Activated naive CD8-positive, alpha-beta T cell (primary cell): ENCODE results near the gene SUMO2.

Experiments used
- H3K27ac Mint-ChIP-seq: one replicate; pipeline ENCODE4 v1.8.0; 2021; ENCODE audit warnings: mixed read lengths
- H3K27me3 Mint-ChIP-seq: one replicate; pipeline ENCODE4 v1.8.0; 2021; ENCODE audit warnings: mixed read lengths
- H3K36me3 Mint-ChIP-seq: one replicate; pipeline ENCODE4 v1.8.0; 2021; ENCODE audit warnings: mixed read lengths
- H3K4me1 Mint-ChIP-seq: one replicate; pipeline ENCODE4 v1.8.0; 2021; ENCODE audit warnings: low read depth, mixed read lengths
- H3K4me3 Mint-ChIP-seq: one replicate; pipeline ENCODE4 v1.8.0; 2021; ENCODE audit warnings: mild to moderate bottlenecking, mixed read lengths
- H3K9me3 Mint-ChIP-seq: one replicate; pipeline ENCODE4 v1.8.0; 2021; ENCODE audit warnings: low read depth, mixed read lengths

The SUMO2 gene

GRCh38 chr17:75126954-75127353 lies 55.8 kb downstream of the SUMO2 start:
- H3K27me3 Mint-ChIP-seq: no peaks in the 10 kb centered on the region
- H3K9me3 Mint-ChIP-seq: no peaks in the 10 kb centered on the region
- H3K36me3 Mint-ChIP-seq: no peaks in the 10 kb centered on the region
- H3K4me3 Mint-ChIP-seq: no peak overlapping the region
- H3K27ac Mint-ChIP-seq: no peak overlapping the region
- H3K4me1 Mint-ChIP-seq: peaks cover 33% of the 10 kb centered on the region

DNA sequence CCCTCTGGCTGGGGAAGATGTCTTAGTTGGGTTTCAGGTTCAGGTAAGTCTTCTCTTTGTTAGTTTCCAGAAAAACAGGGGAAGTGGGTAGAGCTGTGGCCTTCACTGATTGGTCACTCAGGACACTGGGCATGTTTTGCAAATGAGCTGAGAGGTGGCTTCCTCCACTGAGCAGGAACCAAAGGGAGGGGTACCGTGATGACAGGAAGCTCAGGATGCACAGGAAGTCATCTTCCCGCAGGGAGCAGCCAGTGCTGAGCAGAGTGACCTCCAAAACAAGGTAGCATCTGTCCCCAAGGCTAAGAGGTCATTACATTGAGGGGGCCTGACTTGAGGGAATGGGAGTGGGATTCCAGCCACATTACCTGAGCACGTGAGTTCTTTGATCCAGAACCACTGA lies 56.8 kb downstream of the SUMO2 start:
- Mint-ChIP-seq H3K36me3 (peaks cover 2% of the 10 kb centered on the region), H3K27ac (no peak overlapping the region), H3K4me1 (peaks cover 32% of the 10 kb centered on the region), H3K4me3 (no peak overlapping the region), H3K27me3 (no peaks in the 10 kb centered on the region), H3K9me3 (no peaks in the 10 kb centered on the region)

DNA sequence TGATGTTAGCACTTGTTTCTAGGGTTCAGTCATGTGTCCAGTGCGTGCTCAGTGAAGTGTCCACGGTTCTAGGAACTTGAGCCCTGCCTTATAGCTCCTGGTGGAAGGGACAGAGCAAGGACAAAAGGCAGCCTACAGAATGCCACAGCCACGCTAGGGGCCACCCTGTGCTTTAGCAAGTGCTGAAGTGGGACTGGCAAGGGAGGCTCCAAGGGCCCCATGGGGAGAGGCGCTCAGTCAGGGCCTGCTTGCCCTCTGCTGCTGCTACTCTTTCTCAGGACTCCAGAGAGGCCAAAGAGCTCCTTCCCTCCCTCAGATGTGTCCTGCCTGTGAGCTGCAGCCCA lies 58.0 kb downstream of the SUMO2 start:
- Mint-ChIP-seq H3K4me3 (no peak overlapping the region), H3K36me3 (peaks cover 2% of the 10 kb centered on the region), H3K27me3 (no peaks in the 10 kb centered on the region), H3K4me1 (peaks cover 27% of the 10 kb centered on the region), H3K9me3 (no peaks in the 10 kb centered on the region), H3K27ac (no peak overlapping the region)

DNA sequence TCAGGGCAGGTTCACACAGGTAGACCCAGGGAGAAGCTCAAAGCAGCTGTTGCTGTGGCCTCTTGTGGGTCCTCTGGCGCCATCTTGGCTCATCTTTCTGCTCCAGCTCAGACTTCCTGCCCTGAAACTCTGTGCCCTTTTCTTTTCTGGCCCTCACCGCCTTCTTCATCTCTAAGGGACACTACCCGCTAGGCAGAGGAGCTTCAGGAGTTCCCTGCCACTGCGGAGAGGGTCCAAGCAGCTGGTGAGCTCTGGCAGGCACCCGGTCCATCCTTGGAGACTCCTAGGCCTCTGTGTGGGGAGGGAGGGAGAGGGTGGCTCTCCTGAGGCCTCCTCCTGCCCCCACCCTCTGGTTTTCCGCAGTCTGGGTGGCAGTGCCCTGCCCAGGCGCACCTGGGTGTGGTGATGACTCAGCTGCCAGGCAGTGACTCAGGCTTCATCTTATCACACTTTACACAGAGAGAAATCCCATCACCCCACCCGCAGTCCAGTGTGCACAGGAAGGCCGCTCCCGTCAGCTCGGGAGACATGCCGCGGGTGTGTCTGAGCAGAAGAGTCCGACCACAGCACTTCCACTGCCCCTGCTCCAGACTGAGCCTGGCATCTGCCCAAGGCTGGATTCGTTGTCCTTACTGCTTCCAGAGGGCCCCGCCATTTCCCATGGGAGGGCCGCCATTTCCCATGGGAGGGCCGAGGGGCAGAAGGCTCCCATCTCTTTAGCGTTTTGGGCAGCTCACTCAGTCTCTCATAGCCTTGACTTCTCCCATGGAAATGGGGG lies 58.5 kb downstream of the SUMO2 start:
- H3K27me3 Mint-ChIP-seq: no peaks in the 10 kb centered on the region
- no peaks in the 10 kb centered on the region for H3K9me3 Mint-ChIP-seq
- H3K4me3 Mint-ChIP-seq: no peak overlapping the region
- H3K27ac Mint-ChIP-seq: peak overlapping the region; percentile 54
- H3K4me1 Mint-ChIP-seq: peaks cover 25% of the 10 kb centered on the region
- peaks cover 2% of the 10 kb centered on the region for H3K36me3 Mint-ChIP-seq

- H3K4me3 Mint-ChIP-seq: no peak overlapping the region
- no peaks in the 10 kb centered on the region for H3K27me3 Mint-ChIP-seq
- no peaks in the 10 kb centered on the region for H3K9me3 Mint-ChIP-seq
- peaks cover 2% of the 10 kb centered on the region for H3K36me3 Mint-ChIP-seq
- H3K4me1 Mint-ChIP-seq: peaks cover 14% of the 10 kb centered on the region
- no peak overlapping the region for H3K27ac Mint-ChIP-seq
Measured at GRCh38 chr17:75118307-75118706, 64.5 kb downstream of the SUMO2 start.

- H3K4me1 Mint-ChIP-seq: peaks cover 20% of the 10 kb centered on the region
- peaks cover 3% of the 10 kb centered on the region for H3K36me3 Mint-ChIP-seq
- no peak overlapping the region for H3K4me3 Mint-ChIP-seq
- no peaks in the 10 kb centered on the region for H3K9me3 Mint-ChIP-seq
- no peaks in the 10 kb centered on the region for H3K27me3 Mint-ChIP-seq
- no peak overlapping the region for H3K27ac Mint-ChIP-seq
Measured at GRCh38 chr17:75116737-75117136, 66.0 kb downstream of the SUMO2 start.
